DOHH2 (cell line): Measurements from ENCODE around the gene RGS7.

Experiments
- H3F3A ChIP-seq: fragments of 200-600 bp; sonication (generic), shearing (Covaris generic); 2 replicates; pipeline ENCODE4 v1.6.0; 2016; ENCODE audit warnings: antibody characterized with exemption, mild to moderate bottlenecking; ENCODE audit not compliant: control insufficient read depth, insufficient read depth
- H3K27ac ChIP-seq: fragments of 200-600 bp; sonication (generic); 2 replicates; pipeline ENCODE4 v1.5.1; 2014; ENCODE audit warnings: low read depth, mild to moderate bottlenecking, low read length, moderate library complexity
- H3K27me3 ChIP-seq: fragments of 200-600 bp; sonication (generic); 2 replicates; pipeline ENCODE4 v1.6.1; 2014; ENCODE audit warnings: mild to moderate bottlenecking, low read length, mixed read lengths; ENCODE audit not compliant: control insufficient read depth
- H3K36me3 ChIP-seq: fragments of 200-600 bp; sonication (generic); 2 replicates; pipeline ENCODE4 v1.6.1; 2014; ENCODE audit warnings: mild to moderate bottlenecking, low read length, moderate library complexity, mixed read lengths; ENCODE audit not compliant: control insufficient read depth
- H3K4me1 ChIP-seq: fragments of 200-600 bp; sonication (generic); 2 replicates; pipeline ENCODE4 v1.6.1; 2014; ENCODE audit warnings: mild to moderate bottlenecking, low read length, mixed read lengths; ENCODE audit not compliant: control insufficient read depth
- H3K4me2 ChIP-seq: fragments of 200-600 bp; sonication (generic); 2 replicates; pipeline ENCODE4 v1.6.0; 2014; ENCODE audit warnings: mild to moderate bottlenecking, low read length, moderate library complexity
- H3K4me3 ChIP-seq: fragments of 200-600 bp; sonication (generic); 2 replicates; pipeline ENCODE4 v1.5.1; 2014; ENCODE audit warnings: mild to moderate bottlenecking, low read length, mixed read lengths
- H3K79me2 ChIP-seq: fragments of 200-600 bp; sonication (generic); 2 replicates; pipeline ENCODE4 v1.6.1; 2014; ENCODE audit warnings: mild to moderate bottlenecking, low read length, mixed read lengths; ENCODE audit not compliant: control insufficient read depth
- H3K9me2 ChIP-seq: fragments of 200-600 bp; sonication (generic); replicated peaks from 2 replicates; pipeline ENCODE4 v1.6.1; 2014; ENCODE audit warnings: mild to moderate bottlenecking, low read length, mixed read lengths; ENCODE audit not compliant: control insufficient read depth
- H3K9me3 ChIP-seq: fragments of 200-600 bp; sonication (generic); 2 replicates; pipeline ENCODE4 v1.6.1; 2014; ENCODE audit warnings: antibody characterized with exemption, low read length, mixed read lengths; ENCODE audit not compliant: control insufficient read depth, insufficient read depth
- H4K20me1 ChIP-seq: fragments of 200-600 bp; sonication (generic); 2 replicates; pipeline ENCODE4 v1.6.0; 2014; ENCODE audit warnings: low read depth, mild to moderate bottlenecking, antibody characterized with exemption, low read length, moderate library complexity; ENCODE audit not compliant: control insufficient read depth, insufficient read depth
- EZH2phosphoT487 ChIP-seq: fragments of 200-600 bp; sonication (generic); IDR thresholded peaks from 2 replicates; pipeline ENCODE4 v1.6.1; 2017; ENCODE audit warnings: borderline replicate concordance, mild to moderate bottlenecking, antibody characterized with exemption, low read length, moderate library complexity, mixed read lengths
- TF ChIP-seq, protein P1 (sequence below): fragments of 200-600 bp; sonication (generic); IDR thresholded peaks from one replicate; pipeline ENCODE4 v1.5.1; 2014; ENCODE audit warnings: antibody characterized with exemption, mild to moderate bottlenecking, low read depth, low read length; ENCODE audit not compliant: poor library complexity, severe bottlenecking

The RGS7 gene

DNA sequence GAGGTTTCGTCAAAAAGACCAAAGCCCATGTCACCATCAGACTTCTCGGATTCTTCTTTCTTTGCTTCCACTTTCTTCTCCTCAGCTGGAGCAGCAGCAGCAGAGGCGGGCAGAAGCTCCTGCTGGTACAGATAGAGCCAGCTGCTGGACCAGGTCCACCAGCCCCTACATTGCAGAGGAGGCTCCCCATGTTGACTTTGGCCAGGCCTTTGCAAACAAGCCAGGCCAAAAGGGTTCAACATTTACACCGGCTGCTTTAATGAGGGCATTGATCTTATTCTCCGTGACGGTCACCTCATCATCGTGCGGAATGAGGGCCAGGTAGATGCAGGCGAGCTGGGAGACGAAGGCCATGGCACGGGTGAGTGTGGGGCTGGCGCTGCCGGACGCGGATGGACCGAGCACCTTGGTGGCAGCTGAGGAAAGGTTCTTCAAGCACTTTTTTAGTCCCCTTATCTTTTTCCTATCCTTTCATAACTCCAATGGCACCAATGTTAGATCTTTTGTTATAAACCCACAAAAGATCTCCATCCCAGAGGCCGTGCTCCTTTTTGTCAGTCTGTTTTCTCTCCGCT, 358.5 kb downstream of the RGS7 start:
- TF ChIP-seq EZH2phosphoT487, result no peak
- TF ChIP-seq, protein P1, sequence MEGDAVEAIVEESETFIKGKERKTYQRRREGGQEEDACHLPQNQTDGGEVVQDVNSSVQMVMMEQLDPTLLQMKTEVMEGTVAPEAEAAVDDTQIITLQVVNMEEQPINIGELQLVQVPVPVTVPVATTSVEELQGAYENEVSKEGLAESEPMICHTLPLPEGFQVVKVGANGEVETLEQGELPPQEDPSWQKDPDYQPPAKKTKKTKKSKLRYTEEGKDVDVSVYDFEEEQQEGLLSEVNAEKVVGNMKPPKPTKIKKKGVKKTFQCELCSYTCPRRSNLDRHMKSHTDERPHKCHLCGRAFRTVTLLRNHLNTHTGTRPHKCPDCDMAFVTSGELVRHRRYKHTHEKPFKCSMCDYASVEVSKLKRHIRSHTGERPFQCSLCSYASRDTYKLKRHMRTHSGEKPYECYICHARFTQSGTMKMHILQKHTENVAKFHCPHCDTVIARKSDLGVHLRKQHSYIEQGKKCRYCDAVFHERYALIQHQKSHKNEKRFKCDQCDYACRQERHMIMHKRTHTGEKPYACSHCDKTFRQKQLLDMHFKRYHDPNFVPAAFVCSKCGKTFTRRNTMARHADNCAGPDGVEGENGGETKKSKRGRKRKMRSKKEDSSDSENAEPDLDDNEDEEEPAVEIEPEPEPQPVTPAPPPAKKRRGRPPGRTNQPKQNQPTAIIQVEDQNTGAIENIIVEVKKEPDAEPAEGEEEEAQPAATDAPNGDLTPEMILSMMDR, result no peak
- Histone ChIP-seq H3K27ac (no peak overlapping the region), H3K4me1 (no peaks in the 10 kb centered on the region), H3K4me3 (no peak overlapping the region), H3K9me3 (no peaks in the 10 kb centered on the region), H3K79me2 (no peaks in the 10 kb centered on the region), H4K20me1 (no peaks in the 10 kb centered on the region), H3K4me2 (no peak overlapping the region), H3K9me2 (no peaks in the 10 kb centered on the region), H3F3A (no peaks in the 10 kb centered on the region), H3K27me3 (no peaks in the 10 kb centered on the region), H3K36me3 (no peaks in the 10 kb centered on the region)

DNA sequence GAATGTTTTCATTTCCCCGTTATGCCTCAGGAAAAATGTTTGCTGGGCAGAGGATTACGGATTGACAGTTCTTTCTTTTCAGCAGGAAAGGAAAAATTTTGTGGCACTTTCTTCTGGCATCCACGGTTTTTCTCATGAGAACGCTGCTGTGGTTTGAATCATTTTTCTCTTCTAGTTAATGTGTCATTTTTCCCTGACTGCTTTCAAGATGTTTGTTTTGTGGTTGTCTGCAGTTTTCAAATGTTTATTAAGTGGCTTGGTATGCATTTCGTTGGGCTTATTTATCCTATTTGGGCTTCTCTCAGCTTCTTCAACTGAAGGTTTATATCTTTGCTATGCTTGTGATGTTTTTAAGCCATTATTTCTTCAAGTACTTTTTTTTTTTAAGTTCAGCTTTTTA, 359.0 kb downstream of the RGS7 start:
- Histone ChIP-seq H3K27ac (no peak overlapping the region), H3K27me3 (no peaks in the 10 kb centered on the region), H3K4me3 (no peak overlapping the region), H3K9me3 (no peaks in the 10 kb centered on the region), H3K4me2 (no peak overlapping the region), H3K36me3 (no peaks in the 10 kb centered on the region), H3K79me2 (no peaks in the 10 kb centered on the region), H3K4me1 (no peaks in the 10 kb centered on the region), H3K9me2 (no peaks in the 10 kb centered on the region), H3F3A (no peaks in the 10 kb centered on the region), H4K20me1 (no peaks in the 10 kb centered on the region)
- TF ChIP-seq EZH2phosphoT487, result no peak
- TF ChIP-seq, protein P1, result no peak

DNA sequence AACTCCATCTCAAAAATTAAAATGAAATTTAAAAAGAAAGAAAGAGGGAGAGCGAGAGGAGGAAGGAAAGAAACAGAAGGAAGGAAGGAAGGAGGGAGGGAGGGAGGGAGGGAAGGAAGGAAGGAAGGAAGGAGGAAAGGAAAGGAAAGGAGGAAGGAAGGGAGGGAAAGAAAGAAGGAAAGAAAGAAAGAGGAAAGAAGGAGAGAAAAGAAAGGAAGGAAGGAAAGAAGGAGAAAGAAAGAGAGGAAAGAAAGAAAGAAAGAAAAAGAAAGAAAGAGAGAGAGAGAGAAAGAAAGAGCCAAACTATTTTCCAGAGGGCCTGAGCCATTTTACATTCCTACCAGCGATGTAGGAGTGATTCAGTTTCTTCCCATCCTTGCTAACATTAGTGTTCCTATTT, 364.0 kb downstream of the RGS7 start:
- no peaks in the 10 kb centered on the region for H3K79me2 ChIP-seq
- no peak for TF ChIP-seq EZH2phosphoT487
- TF ChIP-seq, protein P1, result no peak

More for the DNA sequence above, 364.0 kb downstream of the RGS7 start:
- Histone ChIP-seq H3K27ac (no peak overlapping the region), H4K20me1 (no peaks in the 10 kb centered on the region), H3K36me3 (no peaks in the 10 kb centered on the region), H3K4me3 (no peak overlapping the region), H3K9me2 (no peaks in the 10 kb centered on the region), H3K4me1 (no peaks in the 10 kb centered on the region), H3F3A (no peaks in the 10 kb centered on the region), H3K4me2 (no peak overlapping the region), H3K9me3 (no peaks in the 10 kb centered on the region), H3K27me3 (no peaks in the 10 kb centered on the region)
